SJSA1 (cell line): Measurements from ENCODE around the gene CNTN4. TPM values are rescaled to one million over a fixed set of nuclear protein-coding genes. Genes with fewer than 3 reads are reported as not detected.
"Not testable (repeated sequence)": the region's sequence is repeated elsewhere in the genome, so short reads cannot be mapped to it uniquely, and the experiment has no call there.

Experiments
- DNase-seq, 2 experiments: peaks; one replicate each; pipeline ENCODE4 v3.0.0-alpha.2; 2015 to 2020; ENCODE audit warnings: low spot score in 2 of 2, low read depth in 1 of 2
- H3K27ac ChIP-seq: fragments of 250-450 bp; sonication (Bioruptor Pico); 2 replicates; pipeline ENCODE4 v1.5.1; 2020; ENCODE audit warnings: mild to moderate bottlenecking, moderate library complexity
- H3K27me3 ChIP-seq: fragments of 250-450 bp; sonication (Bioruptor Pico); replicated peaks from 2 replicates; pipeline ENCODE4 v1.5.1; 2020; ENCODE audit warnings: mild to moderate bottlenecking, moderate library complexity
- H3K36me3 ChIP-seq: fragments of 250-450 bp; sonication (Bioruptor Pico); 2 replicates; pipeline ENCODE4 v1.5.1; 2020; ENCODE audit warnings: mild to moderate bottlenecking
- H3K4me1 ChIP-seq: fragments of 250-450 bp; sonication (Bioruptor Pico); replicated peaks from 2 replicates; pipeline ENCODE4 v1.6.1; 2021; ENCODE audit warnings: mild to moderate bottlenecking
- H3K4me3 ChIP-seq: fragments of 250-450 bp; sonication (Bioruptor Pico); 2 replicates; pipeline ENCODE4 v1.5.1; 2020; ENCODE audit warnings: mild to moderate bottlenecking
- H3K9me3 ChIP-seq: fragments of 250-450 bp; sonication (Bioruptor Pico); replicated peaks from 2 replicates; pipeline ENCODE4 v1.5.1; 2020; ENCODE audit warnings: mild to moderate bottlenecking
- total RNA-seq: library from RNA; depleted of rRNA; stranded (reverse); fragments of >200 nt; shearing (Covaris generic); gene quantifications from 2 replicates; pipeline ENCODE4 v1.2.3, GENCODE V29; 2014

Gene CNTN4
- total RNA-seq, 1 experiment from 2014 or later: not detected

GRCh38 chr3:2495746-2496145, 397.1 kb downstream of the CNTN4 start:
- H3K4me3 ChIP-seq: no peak overlapping the region
- H3K36me3 ChIP-seq: no peaks in the 10 kb centered on the region
- H3K27me3 ChIP-seq: no peaks in the 10 kb centered on the region
- H3K27ac ChIP-seq: no peak overlapping the region
- no peak for DNase-seq
- no peaks in the 10 kb centered on the region for H3K4me1 ChIP-seq
- H3K9me3 ChIP-seq: no peaks in the 10 kb centered on the region; the same call in 1 of the 2 replicates

- no peak overlapping the region for H3K4me3 ChIP-seq
These were observed 406.2 kb downstream of the CNTN4 start for GRCh38 chr3:2504912-2505311.

GRCh38 chr3:2506776-2507175, 408.1 kb downstream of the CNTN4 start:
- no peak overlapping the region for H3K4me3 ChIP-seq
- no peaks in the 10 kb centered on the region for H3K27me3 ChIP-seq
- H3K4me1 ChIP-seq: no peaks in the 10 kb centered on the region
- no peak overlapping the region for H3K27ac ChIP-seq
- H3K36me3 ChIP-seq: no peaks in the 10 kb centered on the region
- no peaks in the 10 kb centered on the region for H3K9me3 ChIP-seq
- no peak for DNase-seq

More at GRCh38 chr3:2504912-2505311, 406.2 kb downstream of the CNTN4 start:
- Histone ChIP-seq H3K4me1 (no peaks in the 10 kb centered on the region), H3K27me3 (no peaks in the 10 kb centered on the region), H3K9me3 (no peaks in the 10 kb centered on the region), H3K27ac (no peak overlapping the region), H3K36me3 (no peaks in the 10 kb centered on the region)
- DNase-seq: no peak

GRCh38 chr3:2510591-2511145, 412.0 kb downstream of the CNTN4 start:
- Histone ChIP-seq H3K4me3 (no peak overlapping the region), H3K36me3 (no peaks in the 10 kb centered on the region), H3K27me3 (no peaks in the 10 kb centered on the region), H3K4me1 (no peaks in the 10 kb centered on the region), H3K9me3 (no peaks in the 10 kb centered on the region), H3K27ac (no peak overlapping the region)
- DNase-seq: no peak

GRCh38 chr3:2511356-2511755, 412.7 kb downstream of the CNTN4 start:
- H3K9me3 ChIP-seq: no peaks in the 10 kb centered on the region
- H3K36me3 ChIP-seq: no peaks in the 10 kb centered on the region
- H3K27me3 ChIP-seq: no peaks in the 10 kb centered on the region
- no peak overlapping the region for H3K4me3 ChIP-seq
- H3K27ac ChIP-seq: no peak overlapping the region
- no peak for DNase-seq
- no peaks in the 10 kb centered on the region for H3K4me1 ChIP-seq

GRCh38 chr3:2512881-2513280, 414.2 kb downstream of the CNTN4 start:
- Histone ChIP-seq H3K27me3 (no peaks in the 10 kb centered on the region), H3K4me3 (no peak overlapping the region), H3K36me3 (no peaks in the 10 kb centered on the region), H3K9me3 (no peaks in the 10 kb centered on the region), H3K27ac (no peak overlapping the region), H3K4me1 (no peaks in the 10 kb centered on the region)
- DNase-seq: no peak

GRCh38 chr3:2513986-2514385, 415.3 kb downstream of the CNTN4 start:
- no peak for DNase-seq
- no peak overlapping the region for H3K27ac ChIP-seq
- H3K4me1 ChIP-seq: no peaks in the 10 kb centered on the region
- no peaks in the 10 kb centered on the region for H3K36me3 ChIP-seq
- no peaks in the 10 kb centered on the region for H3K9me3 ChIP-seq
- no peaks in the 10 kb centered on the region for H3K27me3 ChIP-seq
- no peak overlapping the region for H3K4me3 ChIP-seq

GRCh38 chr3:2516762-2517441, 418.2 kb downstream of the CNTN4 start:
- Histone ChIP-seq H3K9me3 (no peaks in the 10 kb centered on the region), H3K27ac (no peak overlapping the region), H3K27me3 (no peaks in the 10 kb centered on the region), H3K4me1 (no peaks in the 10 kb centered on the region), H3K36me3 (no peaks in the 10 kb centered on the region), H3K4me3 (no peak overlapping the region)
- DNase-seq: no peak

- H3K36me3 ChIP-seq: no peaks in the 10 kb centered on the region
- no peaks in the 10 kb centered on the region for H3K4me1 ChIP-seq
- H3K9me3 ChIP-seq: no peaks in the 10 kb centered on the region
- no peak overlapping the region for H3K4me3 ChIP-seq
- no peaks in the 10 kb centered on the region for H3K27me3 ChIP-seq
- DNase-seq: no peak
- H3K27ac ChIP-seq: no peak overlapping the region
These were observed 419.0 kb downstream of the CNTN4 start for GRCh38 chr3:2517500-2518172.

GRCh38 chr3:2523281-2523836, 424.7 kb downstream of the CNTN4 start:
- H3K9me3 ChIP-seq: no peaks in the 10 kb centered on the region
- no peak for DNase-seq
- H3K4me3 ChIP-seq: no peak overlapping the region
- no peaks in the 10 kb centered on the region for H3K36me3 ChIP-seq
- H3K27me3 ChIP-seq: no peaks in the 10 kb centered on the region
- no peaks in the 10 kb centered on the region for H3K4me1 ChIP-seq
- no peak overlapping the region for H3K27ac ChIP-seq

- no peaks in the 10 kb centered on the region for H3K36me3 ChIP-seq
- no peak for DNase-seq
- no peak overlapping the region for H3K27ac ChIP-seq
- H3K27me3 ChIP-seq: no peaks in the 10 kb centered on the region
- no peaks in the 10 kb centered on the region for H3K9me3 ChIP-seq
- no peak overlapping the region for H3K4me3 ChIP-seq
- no peaks in the 10 kb centered on the region for H3K4me1 ChIP-seq
These were observed 427.3 kb downstream of the CNTN4 start for GRCh38 chr3:2525968-2526367.

- no peak for DNase-seq
- H3K9me3 ChIP-seq: no peaks in the 10 kb centered on the region
- no peak overlapping the region for H3K27ac ChIP-seq
These were observed 428.3 kb downstream of the CNTN4 start for GRCh38 chr3:2526926-2527325.

GRCh38 chr3:2527328-2527727, 428.7 kb downstream of the CNTN4 start:
- not testable (repeated sequence) for H3K4me3 ChIP-seq

More at GRCh38 chr3:2526926-2527325, 428.3 kb downstream of the CNTN4 start:
- Histone ChIP-seq H3K4me1 (no peaks in the 10 kb centered on the region), H3K27me3 (no peaks in the 10 kb centered on the region), H3K4me3 (no peak overlapping the region), H3K36me3 (no peaks in the 10 kb centered on the region)

GRCh38 chr3:2534767-2535166, 436.1 kb downstream of the CNTN4 start:
- H3K4me3 ChIP-seq, H3K27me3 ChIP-seq, H3K4me1 ChIP-seq, H3K36me3 ChIP-seq, H3K9me3 ChIP-seq, H3K27ac ChIP-seq, DNase-seq: not testable (repeated sequence)

More at GRCh38 chr3:2527328-2527727, 428.7 kb downstream of the CNTN4 start:
- not testable (repeated sequence) for H3K36me3 ChIP-seq, H3K27ac ChIP-seq, H3K4me1 ChIP-seq, DNase-seq, H3K27me3 ChIP-seq, H3K9me3 ChIP-seq
